SK-N-SH (cell line): Measurements from ENCODE around the gene EPB41L4B.

Source experiments
- CHD2 ChIP-seq: fragments of 150-350 bp; IDR thresholded peaks from 2 replicates; pipeline ENCODE4 v1.6.1; 2018; ENCODE audit warnings: low read length; ENCODE audit not compliant: partially characterized antibody
- CTCF ChIP-seq: fragments of 200-600 bp; sonication (generic); IDR thresholded peaks from 2 replicates; pipeline ENCODE4 v1.6.1; 2017; ENCODE audit warnings: antibody characterized with exemption, mild to moderate bottlenecking, moderate library complexity
- EP300 ChIP-seq, 2 experiments: IDR thresholded peaks; 2 replicates each; pipeline versions ENCODE4 v1.4.0 to v1.6.1; 2012; ENCODE audit warnings: borderline replicate concordance in 1 of 2, low read depth in 1 of 2, low read length in 1 of 2
- EZH2phosphoT487 ChIP-seq: fragments of 200-600 bp; sonication (generic); IDR thresholded peaks from 2 replicates; pipeline ENCODE4 v1.6.1; 2017; ENCODE audit warnings: low read depth, mixed run types, mild to moderate bottlenecking, antibody characterized with exemption, moderate library complexity, borderline replicate concordance
- GATA2 ChIP-seq: sonication (generic); formaldehyde crosslinking; IDR thresholded peaks from 2 replicates; pipeline ENCODE4 v1.5.0; 2020; ENCODE audit warnings: mild to moderate bottlenecking, missing genetic modification reagents
- JUND ChIP-seq: IDR thresholded peaks from 2 replicates; pipeline ENCODE4 v1.4.0; 2012
- NRF1 ChIP-seq: IDR thresholded peaks from 2 replicates; pipeline ENCODE4 v1.6.1; 2012; ENCODE audit warnings: low read depth, mild to moderate bottlenecking, low read length
- REST ChIP-seq: IDR thresholded peaks from 2 replicates; pipeline ENCODE4 v1.6.1; 2012; ENCODE audit warnings: mild to moderate bottlenecking, low read depth, low read length, moderate library complexity
- TCF12 ChIP-seq: IDR thresholded peaks from 2 replicates; pipeline ENCODE4 v1.4.0; 2012
- USF2 ChIP-seq: fragments of 150-350 bp; IDR thresholded peaks from 2 replicates; pipeline ENCODE4 v1.6.1; 2017; ENCODE audit warnings: antibody characterized with exemption, low read length, low read depth, borderline replicate concordance
- ZBTB33 ChIP-seq: IDR thresholded peaks from 2 replicates; pipeline ENCODE4 v1.4.0; 2012; ENCODE audit warnings: low read depth, borderline replicate concordance

GRCh38 chr9:109258481-109259302 lies 62.2 kb downstream of the EPB41L4B start:
- no peak for TF ChIP-seq CTCF
- TF ChIP-seq EZH2phosphoT487 = no peak
- TF ChIP-seq NRF1 = no peak
- no peak for TF ChIP-seq GATA2
- no peak for TF ChIP-seq CHD2
- TF ChIP-seq USF2 = no peak
- TF ChIP-seq JUND = no peak
- TF ChIP-seq TCF12 = no peak
- no peak for TF ChIP-seq EP300 (IDR thresholded peaks at IDR 0.05; ENCODE audit: borderline replicate concordance in 1 of 2, low read depth in 1 of 2, low read length in 1 of 2)
- no peak for TF ChIP-seq ZBTB33
- TF ChIP-seq REST = no peak
